Prostate gland (tissue), 2 donors: Measurements from ENCODE around the gene SSTR5.

Experiments used
- CTCF ChIP-seq, 4 experiments: fragments of 200-600 bp in 2 of 4; fragments of 450-650 bp in 2 of 4; sonication (generic) in 2 of 4; IDR thresholded peaks; 1 replicate in 3 of 4; 2 replicates in 1 of 4; pipeline ENCODE4 v1.5.1; 2016 to 2019; ENCODE audit warnings: antibody characterized with exemption in 4 of 4, mild to moderate bottlenecking in 2 of 4, moderate library complexity in 2 of 4
- POLR2A ChIP-seq: fragments of 450-650 bp; IDR thresholded peaks from one replicate; pipeline ENCODE4 v1.6.1; 2016; ENCODE audit warnings: antibody characterized with exemption, mild to moderate bottlenecking

- TF ChIP-seq POLR2A (no peak), CTCF (IDR thresholded peaks at IDR 0.05) (no peak)
These were observed 45.6 kb upstream of the SSTR5 start for GRCh38 chr16:1026784-1027500.
